GM12891 (cell line): ENCODE results near the gene ZIK1.

Source experiments
- DNase-seq: peaks from one replicate; pipeline ENCODE4 v3.0.0; 2011; ENCODE audit warnings: low spot score; ENCODE audit not compliant: insufficient read length
- FAIRE-seq: peaks from 2 replicates; lab custom pipeline; 2011; peaks lifted over from hg19 to GRCh38; lab: Jason Lieb, UNC
- PAX5 ChIP-seq: IDR thresholded peaks from 2 replicates; pipeline ENCODE4 v1.6.1; 2011; ENCODE audit warnings: low read length, moderate library complexity, mild to moderate bottlenecking; ENCODE audit not compliant: insufficient read depth, severe bottlenecking
- POLR2A ChIP-seq: IDR thresholded peaks from 2 replicates; pipeline ENCODE4 v1.6.1; 2011; ENCODE audit warnings: low read depth, low read length, control low read depth
- POLR2AphosphoS5 ChIP-seq: IDR thresholded peaks from 2 replicates; pipeline ENCODE4 v1.6.1; 2011; ENCODE audit warnings: low read depth, low read length, control low read depth
- POU2F2 ChIP-seq: IDR thresholded peaks from 2 replicates; pipeline ENCODE4 v1.6.1; 2011; ENCODE audit warnings: low read depth, mild to moderate bottlenecking, control low read depth, low read length, moderate library complexity
- SPI1 ChIP-seq: IDR thresholded peaks from 2 replicates; pipeline ENCODE4 v1.6.1; 2011; ENCODE audit warnings: low read depth, low read length, control low read depth
- TAF1 ChIP-seq: IDR thresholded peaks from 2 replicates; pipeline ENCODE4 v1.6.1; 2011; ENCODE audit warnings: low read depth, low read length, control low read depth

ZIK1 gene

GRCh38 chr19:57632987-57633831, 49.3 kb downstream of the ZIK1 start, which contains the start of gene ZNF211:
ZNF211 (plus strand) TSS chr19:57633168; CDS start chr19:57633347, 179 bp downstream.
- FAIRE-seq, result peak; percentile 95
- TF ChIP-seq POLR2A (peak; percentile 55; the same call in 1 of the 2 replicates), POU2F2 (peak; percentile 13; the same call in 1 of the 2 replicates), TAF1 (peak; percentile 38; the same call in 1 of the 2 replicates), PAX5 (no peak)
- DNase-seq, result peak; percentile 81

GRCh38 chr19:57633832-57634131, 49.8 kb downstream of the ZIK1 start:
- TF ChIP-seq POLR2A (no peak), SPI1 (no peak), TAF1 (no peak), POU2F2 (no peak), POLR2AphosphoS5 (no peak), PAX5 (no peak)
- FAIRE-seq (no peak), DNase-seq (no peak)

- TF ChIP-seq POU2F2, result no peak
- TF ChIP-seq SPI1, result no peak
- no peak for TF ChIP-seq POLR2AphosphoS5
- TF ChIP-seq PAX5, result no peak
- no peak for TF ChIP-seq TAF1
- no peak for TF ChIP-seq POLR2A
- FAIRE-seq (no peak), DNase-seq (no peak)
Measured at GRCh38 chr19:57637379-57637778, 53.4 kb downstream of the ZIK1 start.

- FAIRE-seq (no peak), DNase-seq (no peak)
- TF ChIP-seq POU2F2, result no peak
- TF ChIP-seq POLR2AphosphoS5, result no peak
- no peak for TF ChIP-seq POLR2A
- no peak for TF ChIP-seq PAX5
- TF ChIP-seq SPI1, result no peak
- no peak for TF ChIP-seq TAF1
Measured at GRCh38 chr19:57641715-57642234, 57.8 kb downstream of the ZIK1 start.

- FAIRE-seq, result no peak
- no peak for DNase-seq
- no peak for TF ChIP-seq PAX5
- TF ChIP-seq POLR2A, result no peak
- no peak for TF ChIP-seq TAF1
- no peak for TF ChIP-seq POLR2AphosphoS5
- TF ChIP-seq SPI1, result no peak
- no peak for TF ChIP-seq POU2F2
Measured at GRCh38 chr19:57642396-57643046, 58.6 kb downstream of the ZIK1 start.
